CD4-positive, alpha-beta memory T cell (primary cell): Measurements from ENCODE around the gene DERL2. TPM values are rescaled to one million over a fixed set of nuclear protein-coding genes. Genes with fewer than 3 reads are reported as not detected.

Experiments used
- CTCF ChIA-PET: fragments of 350-600 bp; sonication (Branson Sonifier 250); formaldehyde crosslinking; loops from one replicate; lab custom pipeline; 2021; ENCODE audit warnings: inconsistent platforms; ENCODE audit not compliant: partially characterized antibody; lab: Charles Lee
- POLR2A ChIA-PET: fragments of 350-600 bp; sonication (Branson Sonifier 250); formaldehyde crosslinking; loops from one replicate; lab custom pipeline; 2021; ENCODE audit not compliant: partially characterized antibody; lab: Charles Lee
- DNase-seq, 5 donors: peaks; one replicate each; pipeline versions ENCODE4 v3.0.0 to v3.0.0-alpha.2; 2020 to 2022; ENCODE audit warnings: mixed read lengths in 1 of 5
- H3K27ac ChIP-seq: one replicate; pipeline ENCODE4 v1.7.0; 2013; ENCODE audit warnings: low read depth, low read length
- H3K27me3 ChIP-seq: 2 replicates; pipeline ENCODE4 v1.7.0; 2013; ENCODE audit warnings: mild to moderate bottlenecking, low read length, moderate library complexity; ENCODE audit not compliant: insufficient read depth
- H3K36me3 ChIP-seq: 2 replicates; pipeline ENCODE4 v1.7.0; 2013; ENCODE audit warnings: mild to moderate bottlenecking, low read length, moderate library complexity; ENCODE audit not compliant: insufficient read depth
- H3K4me1 ChIP-seq: 2 replicates; pipeline ENCODE4 v1.7.0; 2013; ENCODE audit warnings: mild to moderate bottlenecking, low read length, moderate library complexity; ENCODE audit not compliant: insufficient read depth
- H3K4me3 ChIP-seq, 2 donors: one replicate each; pipeline ENCODE4 v1.7.0; 2013; ENCODE audit warnings: low read length in 2 of 2, mild to moderate bottlenecking in 1 of 2
- H3K9me3 ChIP-seq, 2 donors: one replicate each; pipeline ENCODE4 v1.7.0; 2013; ENCODE audit warnings: low read length in 2 of 2, control low read depth in 1 of 2; ENCODE audit not compliant: control insufficient read depth in 1 of 2
- H3K27ac Mint-ChIP-seq, 7 donors: one replicate each; pipeline ENCODE4 v1.8.0; 2020 to 2021; ENCODE audit warnings: mixed read lengths in 7 of 7, mild to moderate bottlenecking in 6 of 7, inconsistent platforms in 3 of 7, moderate library complexity in 3 of 7
- H3K27me3 Mint-ChIP-seq, 2 donors: one replicate each; pipeline ENCODE4 v1.8.0; 2020 to 2021; ENCODE audit warnings: mixed read lengths in 2 of 2
- H3K36me3 Mint-ChIP-seq, 2 donors: one replicate each; pipeline ENCODE4 v1.8.0; 2020 to 2021; ENCODE audit warnings: mixed read lengths in 2 of 2, inconsistent platforms in 1 of 2, mild to moderate bottlenecking in 1 of 2
- H3K4me1 Mint-ChIP-seq, 4 donors: one replicate each; pipeline ENCODE4 v1.8.0; 2020 to 2021; ENCODE audit warnings: mixed read lengths in 4 of 4, mild to moderate bottlenecking in 1 of 4
- H3K4me3 Mint-ChIP-seq, 8 donors: one replicate each; pipeline ENCODE4 v1.8.0; 2020 to 2021; ENCODE audit warnings: mixed read lengths in 8 of 8, mild to moderate bottlenecking in 7 of 8, moderate library complexity in 6 of 8, inconsistent platforms in 3 of 8
- H3K9me3 Mint-ChIP-seq, 8 donors: one replicate each; pipeline ENCODE4 v1.8.0; 2020 to 2021; ENCODE audit warnings: mixed read lengths in 8 of 8, mild to moderate bottlenecking in 5 of 8, inconsistent platforms in 3 of 8, moderate library complexity in 1 of 8
- intact Hi-C: fragments of 100-400 bp; cut with micrococcal nuclease; formaldehyde crosslinking; loops from one replicate; pipeline ENCODE4 v1.15.1; 2023
- polyA plus RNA-seq, 2 donors: library from polyadenylated mRNA; unstranded; fragments of 300-500 nt; fragmentation: Illumina TruSeq; gene quantifications; one replicate each; pipeline ENCODE4 v1.2.3, GENCODE V29; 2021
- total RNA-seq, 2 experiments: library from RNA; stranded (reverse); gene quantifications; one replicate each; pipeline ENCODE4 v1.2.3, GENCODE V29; 2021

DERL2 gene
- total and polyA plus RNA-seq, 4 experiments from 2014 or later: 66.2 to 95.9 (median 85.6) TPM

DNA sequence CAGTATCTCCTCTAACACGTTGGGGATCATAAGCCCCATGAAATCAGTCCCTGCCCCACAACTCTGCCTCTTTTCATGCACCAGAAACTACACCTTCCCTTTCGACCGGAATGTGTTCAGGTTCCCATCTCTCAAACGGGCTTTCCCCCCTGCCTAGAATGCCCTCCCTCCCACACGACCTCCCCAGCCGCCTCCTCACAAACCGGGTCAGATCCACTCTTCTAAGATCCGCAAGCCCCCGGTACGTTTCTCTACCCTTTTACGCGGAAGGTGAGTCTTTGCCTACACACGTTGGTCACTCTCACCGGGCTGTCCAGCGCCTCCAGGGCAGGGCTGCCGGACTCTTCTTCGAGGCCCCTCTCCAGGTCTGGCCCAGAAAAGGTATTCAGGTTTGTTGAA, 17.9 kb downstream of the DERL2 start:
- Histone ChIP-seq H3K9me3 (no peaks in the 10 kb centered on the region), H3K4me1 (peaks cover 18% of the 10 kb centered on the region), H3K27ac (peak overlapping the region; percentile 60), H3K27me3 (no peaks in the 10 kb centered on the region), H3K36me3 (no peaks in the 10 kb centered on the region), H3K4me3 (peak overlapping the region; percentile 33 to 68)
- DNase-seq: peak in 2 of 5 donors; percentile 7 to 20
- CTCF ChIA-PET: interaction anchor here (1.2 to 2.2 kb wide), 2 partner anchors 28 to 273 kb away, joined by 3 to 14 read pairs; partner anchors contain the start of gene C1QBP
- POLR2A ChIA-PET: interaction anchor here (1.2 to 5.1 kb wide), 5 partner anchors 10 to 49 kb away, joined by 5 to 84 read pairs (median 9); partner anchors contain the start of genes C1QBP, DERL2, MIS12 and NUP88
- Mint-ChIP-seq H3K36me3 (peaks cover 8 to 27% of the 10 kb centered on the region in 2 donors), H3K4me1 (peaks cover 32 to 50% (median 43%) of the 10 kb centered on the region in 4 donors), H3K27me3 (no peaks in the 10 kb centered on the region), H3K9me3 (no peaks in the 10 kb centered on the region), H3K4me3 (peak overlapping the region; percentile 80 to 95 (median 88)), H3K27ac (peak overlapping the region; percentile 33 to 94 (median 83))
- intact Hi-C loops: no loop called here

DNA sequence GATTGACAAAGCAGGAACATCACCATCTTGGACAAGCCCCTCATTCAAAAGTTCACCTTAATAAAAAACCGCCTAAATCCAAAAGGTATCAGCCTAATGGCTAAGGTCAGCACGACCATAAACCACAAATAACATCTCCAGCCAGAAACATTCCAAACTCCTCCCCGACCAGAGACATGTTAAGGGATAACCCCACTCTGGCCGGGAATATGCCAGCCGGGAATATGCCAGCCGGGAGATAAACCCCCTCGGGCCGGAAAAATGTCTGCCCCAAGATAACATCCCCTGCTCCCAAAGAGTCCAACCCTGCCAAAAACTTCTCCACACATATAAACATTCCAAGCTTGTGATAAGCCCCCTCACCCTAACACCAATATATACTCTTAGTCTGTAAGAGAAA, 18.6 kb downstream of the DERL2 start:
- ChIA-PET POLR2A (interaction anchor here (5.1 kb wide), 1 partner anchor 18 kb away, joined by 84 read pairs; the partner anchor contains the start of genes DERL2 and MIS12), CTCF (interaction anchor here (1.2 kb wide), 1 partner anchor 273 kb away, joined by 3 read pairs; no protein-coding TSS in a partner anchor)
- Histone ChIP-seq H3K9me3 (no peaks in the 10 kb centered on the region), H3K27ac (no peak overlapping the region), H3K27me3 (no peaks in the 10 kb centered on the region), H3K4me3 (peak overlapping the region; percentile 33 to 68), H3K4me1 (peaks cover 18% of the 10 kb centered on the region), H3K36me3 (no peaks in the 10 kb centered on the region)
- Mint-ChIP-seq H3K4me3 (peak overlapping the region; percentile 80 to 95 (median 88)), H3K27me3 (no peaks in the 10 kb centered on the region), H3K36me3 (peaks cover 6 to 22% of the 10 kb centered on the region in 2 donors), H3K9me3 (no peaks in the 10 kb centered on the region), H3K27ac (peak overlapping the region in 6 of 7 donors; percentile 13 to 94 (median 72)), H3K4me1 (peaks cover 32 to 50% (median 43%) of the 10 kb centered on the region in 4 donors)
- intact Hi-C loops: no loop called here
- no peak for DNase-seq

DNA sequence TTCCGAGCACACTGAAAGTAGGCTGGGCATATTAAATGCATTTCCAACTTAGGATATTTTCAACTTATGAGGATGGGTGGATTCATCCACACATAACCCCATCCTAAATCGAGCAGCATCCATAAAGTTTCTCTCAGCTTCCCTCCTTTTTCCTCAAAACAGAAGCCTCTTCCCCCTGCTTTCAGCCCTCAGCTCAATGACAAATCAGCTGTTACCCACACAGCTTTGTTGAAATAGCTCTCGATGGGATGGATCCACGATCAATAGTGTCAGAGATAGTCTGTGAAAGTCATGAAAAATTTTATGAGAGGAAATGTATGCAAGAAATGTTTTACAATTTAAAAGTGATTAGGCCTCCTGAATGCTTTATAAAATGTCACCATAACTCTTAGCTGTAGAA, 19.7 kb downstream of the DERL2 start:
- Mint-ChIP-seq H3K36me3 (peaks cover 3 to 15% of the 10 kb centered on the region in 2 donors), H3K9me3 (no peaks in the 10 kb centered on the region), H3K27ac (no peak overlapping the region), H3K4me1 (peaks cover 32 to 50% (median 44%) of the 10 kb centered on the region in 4 donors), H3K4me3 (peak overlapping the region in 2 of 8 donors; percentile 82 to 88), H3K27me3 (no peaks in the 10 kb centered on the region)
- Histone ChIP-seq H3K36me3 (no peaks in the 10 kb centered on the region), H3K27me3 (no peaks in the 10 kb centered on the region), H3K4me1 (peaks cover 18% of the 10 kb centered on the region), H3K27ac (no peak overlapping the region), H3K4me3 (no peak overlapping the region), H3K9me3 (no peaks in the 10 kb centered on the region)
- DNase-seq: no peak
- intact Hi-C loops: no loop called here
- ChIA-PET CTCF (no interaction called here), POLR2A (interaction anchor here (0.9 kb wide), 1 partner anchor 9 kb away, joined by 3 read pairs; no protein-coding TSS in a partner anchor)

DNA sequence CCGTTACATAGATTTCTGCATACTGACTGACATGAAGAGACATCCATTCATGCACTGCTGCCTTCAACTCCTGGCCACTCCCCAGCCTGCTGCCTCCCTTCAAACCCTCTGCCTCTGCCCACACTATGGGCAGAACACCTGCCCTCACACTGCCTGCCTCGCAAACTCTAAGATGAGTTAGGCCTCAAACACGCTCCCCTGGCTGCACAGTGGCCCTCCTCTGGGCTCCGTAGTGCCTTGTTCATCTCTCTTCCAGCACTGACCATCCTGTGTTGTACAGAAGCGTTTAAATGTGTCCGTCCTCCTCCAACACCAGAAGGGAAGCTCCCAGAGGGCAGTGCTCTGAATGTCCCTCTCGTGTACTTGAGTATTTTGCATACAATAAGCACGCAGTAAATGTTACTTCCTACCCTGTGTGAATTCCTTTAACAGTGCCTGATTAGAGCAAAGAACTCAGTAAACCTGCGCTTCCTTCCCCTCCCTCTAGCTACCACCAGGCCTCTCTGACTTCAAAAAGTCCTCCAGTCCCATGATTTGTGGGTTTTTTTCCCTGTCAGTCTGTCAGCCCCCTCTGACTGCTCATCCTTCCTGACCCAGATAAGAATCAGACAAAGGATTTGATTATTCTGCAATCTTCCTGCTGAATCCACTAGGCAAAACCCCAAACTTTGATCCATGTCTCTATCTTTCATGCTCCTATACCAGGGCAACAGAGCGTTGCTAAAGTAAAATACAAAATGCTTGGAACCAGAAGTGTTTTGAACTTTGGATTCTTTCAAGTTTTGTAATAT, 21.1 kb downstream of the DERL2 start:
- no peak overlapping the region for H3K4me3 Mint-ChIP-seq
- CTCF ChIA-PET: interaction anchor here (0.6 to 0.8 kb wide), 2 partner anchors 26 to 144 kb away, joined by 3 read pairs; no protein-coding TSS in a partner anchor
- Histone ChIP-seq H3K27me3 (no peaks in the 10 kb centered on the region), H3K36me3 (no peaks in the 10 kb centered on the region), H3K4me1 (peaks cover 18% of the 10 kb centered on the region), H3K4me3 (no peak overlapping the region), H3K9me3 (no peaks in the 10 kb centered on the region), H3K27ac (no peak overlapping the region)
- H3K27ac Mint-ChIP-seq: peak overlapping the region in 2 of 7 donors; percentile 39 to 46
- peaks cover 8 to 26% of the 10 kb centered on the region in 2 donors for H3K36me3 Mint-ChIP-seq
- no peak for DNase-seq
- peaks cover 32 to 46% (median 41%) of the 10 kb centered on the region in 4 donors for H3K4me1 Mint-ChIP-seq
- POLR2A ChIA-PET: interaction anchor here (0.9 kb wide), 1 partner anchor 47 kb away, joined by 3 read pairs; no protein-coding TSS in a partner anchor
- H3K9me3 Mint-ChIP-seq: no peaks in the 10 kb centered on the region
- H3K27me3 Mint-ChIP-seq: no peaks in the 10 kb centered on the region
- intact Hi-C loops: no loop called here

DNA sequence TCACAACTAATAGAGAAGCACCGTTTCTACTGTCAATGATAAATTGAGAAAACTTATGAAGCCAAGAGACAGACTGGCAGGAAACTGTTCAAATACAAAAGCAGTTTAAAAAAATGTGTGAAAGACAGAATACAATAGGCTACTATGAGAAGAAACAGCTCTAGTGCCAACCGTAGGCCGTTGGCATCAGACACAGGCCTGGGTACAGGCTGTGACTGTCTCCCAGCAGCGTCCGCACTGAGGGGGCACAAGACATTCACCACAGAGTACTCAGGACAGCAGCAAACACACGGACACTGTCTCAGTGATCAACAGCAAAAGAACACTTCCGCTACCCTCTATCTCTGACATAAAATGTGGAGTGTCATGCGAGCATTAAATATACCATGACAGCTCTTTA, 39.2 kb downstream of the DERL2 start:
- no peaks in the 10 kb centered on the region for H3K27me3 ChIP-seq
- Mint-ChIP-seq H3K36me3 (peaks cover 41 to 52% of the 10 kb centered on the region in 2 donors), H3K4me1 (no peaks in the 10 kb centered on the region), H3K4me3 (no peak overlapping the region), H3K27me3 (no peaks in the 10 kb centered on the region), H3K27ac (no peak overlapping the region), H3K9me3 (no peaks in the 10 kb centered on the region)
- no peaks in the 10 kb centered on the region for H3K9me3 ChIP-seq
- no peaks in the 10 kb centered on the region for H3K4me1 ChIP-seq
- ChIA-PET CTCF (interaction anchor here (5.6 kb wide), 1 partner anchor 7 kb away, joined by 16 read pairs; the partner anchor contains the start of gene C1QBP), POLR2A (no interaction called here)
- DNase-seq: no peak
- intact Hi-C loops: no loop called here
- no peak overlapping the region for H3K4me3 ChIP-seq
- H3K27ac ChIP-seq: no peak overlapping the region
- H3K36me3 ChIP-seq: peaks cover 32% of the 10 kb centered on the region

DNA sequence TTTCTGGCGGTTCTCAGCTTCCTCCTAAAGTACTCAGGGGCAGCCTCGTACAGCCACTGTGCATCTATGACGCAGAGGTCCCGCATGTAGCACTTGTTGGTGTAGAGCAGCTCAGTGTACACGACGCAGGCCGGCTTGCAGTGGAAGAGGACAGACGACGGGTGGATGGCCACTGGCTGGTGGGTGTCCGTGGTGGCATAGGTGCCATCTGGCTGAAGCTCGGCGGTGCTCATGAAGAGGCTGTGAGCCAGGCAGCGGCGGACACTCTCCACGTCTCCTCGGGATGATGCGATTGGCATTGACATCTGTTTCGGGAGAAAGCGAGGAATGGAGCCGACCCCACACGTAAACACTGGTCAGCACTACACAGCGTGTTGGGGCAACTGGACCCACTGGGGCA, 41.8 kb downstream of the DERL2 start:
- no peak for DNase-seq
- Histone ChIP-seq H3K36me3 (peaks cover 21% of the 10 kb centered on the region), H3K9me3 (no peaks in the 10 kb centered on the region), H3K27me3 (no peaks in the 10 kb centered on the region), H3K4me1 (peaks cover 5% of the 10 kb centered on the region), H3K4me3 (no peak overlapping the region), H3K27ac (no peak overlapping the region)
- ChIA-PET CTCF (no interaction called here), POLR2A (no interaction called here)
- no peak overlapping the region for H3K4me3 Mint-ChIP-seq
- intact Hi-C loops: no loop called here
- no peaks in the 10 kb centered on the region for H3K9me3 Mint-ChIP-seq
- H3K27me3 Mint-ChIP-seq: no peaks in the 10 kb centered on the region
- H3K27ac Mint-ChIP-seq: no peak overlapping the region
- peaks cover 25 to 39% of the 10 kb centered on the region in 2 donors for H3K36me3 Mint-ChIP-seq
- H3K4me1 Mint-ChIP-seq: peaks cover 3 to 11% (median 6%) of the 10 kb centered on the region in 4 donors

DNA sequence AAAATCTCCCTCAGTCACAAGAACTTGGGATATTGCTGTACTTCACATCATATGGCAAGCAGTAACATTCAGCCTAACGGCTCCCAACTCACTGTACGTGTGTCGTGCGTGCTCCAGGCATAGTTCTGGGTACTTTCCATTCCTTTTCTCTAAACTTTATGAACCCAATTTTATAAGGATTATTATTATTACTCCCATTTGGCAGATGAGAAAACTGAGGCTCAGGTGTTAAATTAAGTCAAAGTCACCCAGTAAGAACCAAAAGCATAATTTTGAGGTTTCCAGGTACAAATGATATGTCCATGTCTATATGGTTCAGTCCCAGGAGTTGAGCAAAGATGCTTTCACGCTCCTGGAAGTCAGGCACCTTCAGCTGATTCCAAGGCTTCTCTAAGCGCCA, 42.2 kb downstream of the DERL2 start:
- Histone ChIP-seq H3K27me3 (no peaks in the 10 kb centered on the region), H3K4me3 (no peak overlapping the region), H3K9me3 (no peaks in the 10 kb centered on the region), H3K27ac (no peak overlapping the region), H3K36me3 (peaks cover 21% of the 10 kb centered on the region), H3K4me1 (peaks cover 7% of the 10 kb centered on the region)
- Mint-ChIP-seq H3K9me3 (no peaks in the 10 kb centered on the region), H3K4me1 (peaks cover 4 to 13% (median 7%) of the 10 kb centered on the region in 4 donors), H3K36me3 (peaks cover 22 to 38% of the 10 kb centered on the region in 2 donors), H3K27ac (peak overlapping the region in 1 of 7 donors; percentile 17), H3K27me3 (no peaks in the 10 kb centered on the region), H3K4me3 (no peak overlapping the region)
- DNase-seq: no peak
- CTCF ChIA-PET: no interaction called here
- POLR2A ChIA-PET: no interaction called here
- intact Hi-C loops: no loop called here
